Measurements from ENCODE around the gene NUTM2B.
"Not testable (repeated sequence)": the region's sequence is repeated elsewhere in the genome, so short reads cannot be mapped to it uniquely, and the experiment has no call there.

Gene NUTM2B

GRCh38 chr10:79702927-79703326, at the start of gene NUTM2B:
Gene NUTM2B, plus strand, starts transcription at chr10:79703227. Its CDS starts 383 bp downstream, at chr10:79703610.
- not testable (repeated sequence) for H3K27me3 ChIP-seq (ENCODE audit: control insufficient read depth in 5 of 5, insufficient read depth in 4 of 5, low read length in 5 of 5); H3K27ac ChIP-seq (ENCODE audit: low read depth, low read length); H3K9me3 ChIP-seq (ENCODE audit: control insufficient read depth in 5 of 5, low read length in 5 of 5); H3K9ac ChIP-seq (ENCODE audit: low read length in 5 of 5); H3K36me3 ChIP-seq (ENCODE audit: control insufficient read depth in 5 of 5, insufficient read depth in 5 of 5, low read length in 5 of 5); H3K4me1 ChIP-seq (ENCODE audit: control insufficient read depth in 5 of 5, insufficient read depth in 5 of 5, low read length in 5 of 5); H3K4me3 ChIP-seq (ENCODE audit: low read depth in 1 of 5, low read length in 5 of 5)

GRCh38 chr10:79663287-79663686, 39.7 kb upstream of the NUTM2B start:
- not testable (repeated sequence) for H3K4me3 ChIP-seq (ENCODE audit: low read depth in 1 of 5, low read length in 5 of 5); H3K27me3 ChIP-seq (ENCODE audit: control insufficient read depth in 5 of 5, insufficient read depth in 4 of 5, low read length in 5 of 5); H3K36me3 ChIP-seq (ENCODE audit: control insufficient read depth in 5 of 5, insufficient read depth in 5 of 5, low read length in 5 of 5); H3K27ac ChIP-seq (ENCODE audit: low read depth, low read length); H3K9ac ChIP-seq (ENCODE audit: low read length in 5 of 5); H3K9me3 ChIP-seq (ENCODE audit: control insufficient read depth in 5 of 5, low read length in 5 of 5); H3K4me1 ChIP-seq (ENCODE audit: control insufficient read depth in 5 of 5, insufficient read depth in 5 of 5, low read length in 5 of 5)

- not testable (repeated sequence) for H3K9me3 ChIP-seq (ENCODE audit: control insufficient read depth in 5 of 5, low read length in 5 of 5); H3K4me3 ChIP-seq (ENCODE audit: low read depth in 1 of 5, low read length in 5 of 5); H3K27me3 ChIP-seq (ENCODE audit: control insufficient read depth in 5 of 5, insufficient read depth in 4 of 5, low read length in 5 of 5); H3K36me3 ChIP-seq (ENCODE audit: control insufficient read depth in 5 of 5, insufficient read depth in 5 of 5, low read length in 5 of 5); H3K4me1 ChIP-seq (ENCODE audit: control insufficient read depth in 5 of 5, insufficient read depth in 5 of 5, low read length in 5 of 5); H3K9ac ChIP-seq (ENCODE audit: low read length in 5 of 5); H3K27ac ChIP-seq (ENCODE audit: low read depth, low read length)
These were observed 38.3 kb upstream of the NUTM2B start for GRCh38 chr10:79664686-79665085.

- not testable (repeated sequence) for H3K36me3 ChIP-seq (ENCODE audit: control insufficient read depth in 5 of 5, insufficient read depth in 5 of 5, low read length in 5 of 5); H3K27ac ChIP-seq (ENCODE audit: low read depth, low read length); H3K9ac ChIP-seq (ENCODE audit: low read length in 5 of 5); H3K27me3 ChIP-seq (ENCODE audit: control insufficient read depth in 5 of 5, insufficient read depth in 4 of 5, low read length in 5 of 5); H3K4me3 ChIP-seq (ENCODE audit: low read depth in 1 of 5, low read length in 5 of 5); H3K9me3 ChIP-seq (ENCODE audit: control insufficient read depth in 5 of 5, low read length in 5 of 5); H3K4me1 ChIP-seq (ENCODE audit: control insufficient read depth in 5 of 5, insufficient read depth in 5 of 5, low read length in 5 of 5)
These were observed 33.7 kb upstream of the NUTM2B start for GRCh38 chr10:79669248-79669788.

GRCh38 chr10:79674878-79675277, 28.1 kb upstream of the NUTM2B start:
- H3K36me3 ChIP-seq (ENCODE audit: control insufficient read depth in 5 of 5, insufficient read depth in 5 of 5, low read length in 5 of 5); H3K4me3 ChIP-seq (ENCODE audit: low read depth in 1 of 5, low read length in 5 of 5); H3K27me3 ChIP-seq (ENCODE audit: control insufficient read depth in 5 of 5, insufficient read depth in 4 of 5, low read length in 5 of 5): not testable (repeated sequence)

GRCh38 chr10:79683026-79683883, 19.8 kb upstream of the NUTM2B start:
- not testable (repeated sequence) for H3K4me1 ChIP-seq (ENCODE audit: control insufficient read depth in 5 of 5, insufficient read depth in 5 of 5, low read length in 5 of 5)

More at GRCh38 chr10:79674878-79675277, 28.1 kb upstream of the NUTM2B start:
- not testable (repeated sequence) for H3K9me3 ChIP-seq (ENCODE audit: control insufficient read depth in 5 of 5, low read length in 5 of 5); H3K27ac ChIP-seq (ENCODE audit: low read depth, low read length); H3K4me1 ChIP-seq (ENCODE audit: control insufficient read depth in 5 of 5, insufficient read depth in 5 of 5, low read length in 5 of 5); H3K9ac ChIP-seq (ENCODE audit: low read length in 5 of 5)

GRCh38 chr10:79683884-79684720, 18.9 kb upstream of the NUTM2B start:
- not testable (repeated sequence) for H3K27me3 ChIP-seq (ENCODE audit: control insufficient read depth in 5 of 5, insufficient read depth in 4 of 5, low read length in 5 of 5); H3K4me3 ChIP-seq (ENCODE audit: low read depth in 1 of 5, low read length in 5 of 5); H3K4me1 ChIP-seq (ENCODE audit: control insufficient read depth in 5 of 5, insufficient read depth in 5 of 5, low read length in 5 of 5); H3K9me3 ChIP-seq (ENCODE audit: control insufficient read depth in 5 of 5, low read length in 5 of 5); H3K9ac ChIP-seq (ENCODE audit: low read length in 5 of 5); H3K27ac ChIP-seq (ENCODE audit: low read depth, low read length)
- H3K36me3 ChIP-seq (ENCODE audit: control insufficient read depth in 5 of 5, insufficient read depth in 5 of 5, low read length in 5 of 5) = peaks cover 0 to 33% (median 11%) of the 10 kb centered on the region in 5 donors

More at GRCh38 chr10:79683026-79683883, 19.8 kb upstream of the NUTM2B start:
- H3K27me3 ChIP-seq (ENCODE audit: control insufficient read depth in 5 of 5, insufficient read depth in 4 of 5, low read length in 5 of 5); H3K4me3 ChIP-seq (ENCODE audit: low read depth in 1 of 5, low read length in 5 of 5); H3K9me3 ChIP-seq (ENCODE audit: control insufficient read depth in 5 of 5, low read length in 5 of 5); H3K27ac ChIP-seq (ENCODE audit: low read depth, low read length); H3K9ac ChIP-seq (ENCODE audit: low read length in 5 of 5): not testable (repeated sequence)
- peaks cover 0 to 33% (median 11%) of the 10 kb centered on the region in 5 donors for H3K36me3 ChIP-seq (ENCODE audit: control insufficient read depth in 5 of 5, insufficient read depth in 5 of 5, low read length in 5 of 5)

GRCh38 chr10:79685044-79685685, 17.9 kb upstream of the NUTM2B start:
- H3K4me3 ChIP-seq (ENCODE audit: low read depth in 1 of 5, low read length in 5 of 5); H3K4me1 ChIP-seq (ENCODE audit: control insufficient read depth in 5 of 5, insufficient read depth in 5 of 5, low read length in 5 of 5); H3K27ac ChIP-seq (ENCODE audit: low read depth, low read length); H3K9me3 ChIP-seq (ENCODE audit: control insufficient read depth in 5 of 5, low read length in 5 of 5); H3K27me3 ChIP-seq (ENCODE audit: control insufficient read depth in 5 of 5, insufficient read depth in 4 of 5, low read length in 5 of 5); H3K9ac ChIP-seq (ENCODE audit: low read length in 5 of 5): not testable (repeated sequence)
- peaks cover 0 to 33% (median 11%) of the 10 kb centered on the region in 5 donors for H3K36me3 ChIP-seq (ENCODE audit: control insufficient read depth in 5 of 5, insufficient read depth in 5 of 5, low read length in 5 of 5)

- H3K4me3 ChIP-seq (ENCODE audit: low read depth in 1 of 5, low read length in 5 of 5); H3K27ac ChIP-seq (ENCODE audit: low read depth, low read length); H3K4me1 ChIP-seq (ENCODE audit: control insufficient read depth in 5 of 5, insufficient read depth in 5 of 5, low read length in 5 of 5); H3K9ac ChIP-seq (ENCODE audit: low read length in 5 of 5); H3K9me3 ChIP-seq (ENCODE audit: control insufficient read depth in 5 of 5, low read length in 5 of 5); H3K27me3 ChIP-seq (ENCODE audit: control insufficient read depth in 5 of 5, insufficient read depth in 4 of 5, low read length in 5 of 5): not testable (repeated sequence)
- peaks cover 0 to 33% (median 11%) of the 10 kb centered on the region in 5 donors for H3K36me3 ChIP-seq (ENCODE audit: control insufficient read depth in 5 of 5, insufficient read depth in 5 of 5, low read length in 5 of 5)
These were observed 16.4 kb upstream of the NUTM2B start for GRCh38 chr10:79686595-79686994.

Measured in subcutaneous abdominal adipose tissue (tissue), 5 donors.